Trophoblast cell (in vitro differentiated cells and primary cell): ENCODE data around the gene CDKN1B.

ENCODE experiments used
- DNase-seq, 2 donors: peaks; one replicate each; pipeline ENCODE4 v3.0.0-alpha.2; 2016
- H2AFZ ChIP-seq: 2 replicates; pipeline ENCODE4 v1.6.1; 2013; ENCODE audit warnings: low read length, moderate library complexity, mild to moderate bottlenecking; ENCODE audit not compliant: insufficient read depth, poor library complexity
- H2AK5ac ChIP-seq: 2 replicates; pipeline ENCODE4 v1.6.1; 2013; ENCODE audit warnings: mild to moderate bottlenecking, low read length
- H2BK120ac ChIP-seq: 2 replicates; pipeline ENCODE4 v1.6.1; 2013; ENCODE audit warnings: low read length, mild to moderate bottlenecking, moderate library complexity; ENCODE audit not compliant: insufficient read depth, poor library complexity
- H2BK12ac ChIP-seq: 2 replicates; pipeline ENCODE4 v1.6.1; 2013; ENCODE audit warnings: mild to moderate bottlenecking, low read length, moderate library complexity
- H2BK5ac ChIP-seq: 2 replicates; pipeline ENCODE4 v1.6.1; 2013; ENCODE audit warnings: low read length, low read depth, moderate library complexity, mild to moderate bottlenecking; ENCODE audit not compliant: poor library complexity
- H3K14ac ChIP-seq: 2 replicates; pipeline ENCODE4 v1.6.1; 2013; ENCODE audit warnings: mild to moderate bottlenecking, low read length
- H3K18ac ChIP-seq: 2 replicates; pipeline ENCODE4 v1.6.1; 2013; ENCODE audit warnings: mild to moderate bottlenecking, low read length
- H3K23ac ChIP-seq: 2 replicates; pipeline ENCODE4 v1.6.1; 2013; ENCODE audit warnings: low read length
- H3K27ac ChIP-seq: 2 replicates; pipeline ENCODE4 v1.5.1; 2013; ENCODE audit warnings: low read depth, mild to moderate bottlenecking, inconsistent platforms, low read length, moderate library complexity
- H3K27me3 ChIP-seq: 2 replicates; pipeline ENCODE4 v1.6.1; 2013; ENCODE audit warnings: inconsistent platforms, mild to moderate bottlenecking, low read length, moderate library complexity; ENCODE audit not compliant: insufficient read depth
- H3K36me3 ChIP-seq, 2 experiments: 1 replicate in 1 of 2; 2 replicates in 1 of 2; pipeline ENCODE4 v1.6.1; 2013; ENCODE audit warnings: low read length in 2 of 2, mild to moderate bottlenecking in 2 of 2, moderate library complexity in 1 of 2; ENCODE audit not compliant: insufficient read depth in 2 of 2, control insufficient read depth in 1 of 2
- H3K4ac ChIP-seq: 2 replicates; pipeline ENCODE4 v1.6.1; 2013; ENCODE audit warnings: low read depth, mild to moderate bottlenecking, low read length, moderate library complexity
- H3K4me1 ChIP-seq, 2 experiments: 1 replicate in 1 of 2; 2 replicates in 1 of 2; pipeline ENCODE4 v1.6.1; 2013; ENCODE audit warnings: low read length in 2 of 2, mild to moderate bottlenecking in 2 of 2, moderate library complexity in 1 of 2; ENCODE audit not compliant: insufficient read depth in 2 of 2, control insufficient read depth in 1 of 2
- H3K4me2 ChIP-seq: 2 replicates; pipeline ENCODE4 v1.6.1; 2013; ENCODE audit warnings: inconsistent platforms, mild to moderate bottlenecking, low read length, moderate library complexity
- H3K4me3 ChIP-seq: 2 replicates; pipeline ENCODE4 v1.5.1; 2013; ENCODE audit warnings: mild to moderate bottlenecking, low read depth, low read length, inconsistent platforms
- H3K79me1 ChIP-seq: one replicate; pipeline ENCODE4 v1.6.1; 2013; ENCODE audit warnings: low read length
- H3K79me2 ChIP-seq: 2 replicates; pipeline ENCODE4 v1.6.1; 2013; ENCODE audit warnings: low read length, mild to moderate bottlenecking; ENCODE audit not compliant: control insufficient read depth, insufficient read depth, poor library complexity
- H3K9ac ChIP-seq: 2 replicates; pipeline ENCODE4 v1.6.1; 2013; ENCODE audit warnings: mild to moderate bottlenecking, low read length
- H3K9me3 ChIP-seq: 2 replicates; pipeline ENCODE4 v1.6.1; 2013; ENCODE audit warnings: low read depth, mild to moderate bottlenecking, control low read depth, inconsistent platforms, low read length; ENCODE audit not compliant: insufficient read depth
- H4K12ac ChIP-seq: 2 replicates; pipeline ENCODE4 v1.6.1; 2013; ENCODE audit warnings: low read depth, mild to moderate bottlenecking, low read length, moderate library complexity
- H4K8ac ChIP-seq: 2 replicates; pipeline ENCODE4 v1.6.1; 2013; ENCODE audit warnings: low read depth, mild to moderate bottlenecking, low read length, moderate library complexity
- H4K91ac ChIP-seq: one replicate; pipeline ENCODE4 v1.6.1; 2013; ENCODE audit warnings: low read depth, mild to moderate bottlenecking, low read length, moderate library complexity
- WGBS: extraction: QIAGEN DNeasy Blood & Tissue Kit; methylation state at CpG from one replicate; pipeline ENCODE4 v1.1.7; 2013; ENCODE audit warnings: missing lambda C conversion rate; ENCODE audit not compliant: insufficient read length, insufficient coverage; ENCODE audit errors: extremely low coverage; 5-methylcytosine and 5-hydroxymethylcytosine counted together

The CDKN1B gene

DNA sequence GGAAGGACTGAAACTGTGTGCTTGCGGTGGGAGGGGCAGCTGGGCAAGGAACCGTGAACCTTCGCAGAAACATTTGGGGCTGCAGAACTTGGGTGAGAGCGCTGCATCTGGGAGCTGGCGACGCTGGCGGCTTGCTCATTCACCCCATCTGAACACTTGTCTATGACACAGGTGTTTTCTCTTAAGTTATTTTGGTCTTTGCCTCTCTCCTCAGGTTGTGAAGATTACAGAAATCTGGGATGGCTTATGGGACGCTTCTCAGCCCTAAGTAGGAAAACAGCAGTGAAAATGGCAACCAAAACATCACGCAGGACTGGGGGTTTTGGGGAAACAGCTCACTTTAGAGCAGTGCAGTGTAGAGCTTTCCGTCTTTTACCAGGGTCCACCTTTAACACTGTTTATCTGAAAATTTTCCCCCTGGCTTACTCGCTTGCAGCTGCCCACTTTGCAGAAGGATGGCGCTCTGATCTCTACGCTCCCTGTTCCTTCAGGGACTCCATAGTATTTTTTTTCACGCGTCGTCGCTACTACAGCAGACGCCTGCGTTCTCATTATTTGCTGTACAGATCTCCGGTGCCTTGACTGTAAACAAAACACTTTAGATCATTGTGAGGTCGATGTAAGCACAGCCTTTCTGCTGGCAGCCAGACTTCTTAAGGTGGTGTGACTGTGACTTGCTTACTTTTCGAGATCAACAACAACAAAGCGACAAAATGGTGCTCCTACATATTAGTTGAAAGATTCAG lies 2.7 kb upstream of the CDKN1B start:
- peaks cover 12% of the 10 kb centered on the region for H3K79me1 ChIP-seq
- WGBS, result no CpG with 5 or more reads among the region's 23 CpGs
- H2BK5ac ChIP-seq, result no peak overlapping the region
- no peak overlapping the region for H2BK12ac ChIP-seq
- H3K4ac ChIP-seq, result no peak overlapping the region
- DNase-seq, result no peak
- H3K4me1 ChIP-seq, result peaks cover 4 to 5% of the 10 kb centered on the region in 2 experiments
- peak overlapping the region; percentile 52 for H3K4me2 ChIP-seq
- H2AK5ac ChIP-seq, result no peak overlapping the region
- no peak overlapping the region for H4K91ac ChIP-seq
- no peaks in the 10 kb centered on the region for H3K27me3 ChIP-seq
- no peak overlapping the region for H3K9ac ChIP-seq
- no peak overlapping the region for H3K27ac ChIP-seq
- H2AFZ ChIP-seq, result no peak overlapping the region
- H3K79me2 ChIP-seq, result peaks cover 17% of the 10 kb centered on the region
- H3K18ac ChIP-seq, result no peak overlapping the region
- H4K8ac ChIP-seq, result peak overlapping the region; percentile 25
- no peak overlapping the region for H3K4me3 ChIP-seq
- no peak overlapping the region for H3K14ac ChIP-seq
- H3K9me3 ChIP-seq, result no peaks in the 10 kb centered on the region
- no peak overlapping the region for H4K12ac ChIP-seq
- H3K23ac ChIP-seq, result no peak overlapping the region
- no peaks in the 10 kb centered on the region for H3K36me3 ChIP-seq
- H2BK120ac ChIP-seq, result no peak overlapping the region

DNA sequence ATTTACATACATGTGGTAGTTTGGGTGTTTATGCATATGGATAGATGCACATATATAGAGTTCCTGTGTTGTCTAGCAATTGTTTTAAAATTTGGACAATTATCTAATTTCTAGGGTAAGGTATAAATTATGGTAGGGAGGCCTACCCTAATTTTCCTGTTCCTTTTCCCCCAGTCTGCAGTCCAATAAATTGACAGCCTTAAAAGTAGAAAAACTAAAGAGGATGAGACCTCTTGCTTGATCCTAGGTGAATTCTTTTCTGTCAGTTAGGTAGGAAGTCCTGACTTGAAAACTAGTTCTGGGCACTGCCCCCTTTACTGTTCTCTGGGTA lies 2.1 kb upstream of the CDKN1B start:
- no peak overlapping the region for H2BK5ac ChIP-seq
- H3K9ac ChIP-seq, result no peak overlapping the region
- H2BK12ac ChIP-seq, result no peak overlapping the region
- peaks cover 12% of the 10 kb centered on the region for H3K79me1 ChIP-seq
- H4K8ac ChIP-seq, result no peak overlapping the region
- H2AK5ac ChIP-seq, result no peak overlapping the region
- no peaks in the 10 kb centered on the region for H3K9me3 ChIP-seq
- peaks cover 17% of the 10 kb centered on the region for H3K79me2 ChIP-seq
- H3K27ac ChIP-seq, result no peak overlapping the region
- no peak overlapping the region for H3K18ac ChIP-seq
- no peak overlapping the region for H3K4me3 ChIP-seq
- no peak overlapping the region for H4K91ac ChIP-seq
- no peak overlapping the region for H3K14ac ChIP-seq
- H2AFZ ChIP-seq, result no peak overlapping the region
- no peaks in the 10 kb centered on the region for H3K27me3 ChIP-seq
- no peak overlapping the region for H2BK120ac ChIP-seq
- no peak for DNase-seq
- no peak overlapping the region for H4K12ac ChIP-seq
- peaks cover 0 to 2% of the 10 kb centered on the region in 2 experiments for H3K36me3 ChIP-seq
- no peak overlapping the region for H3K4ac ChIP-seq
- H3K4me1 ChIP-seq, result peaks cover 4 to 5% of the 10 kb centered on the region in 2 experiments
- H3K23ac ChIP-seq, result no peak overlapping the region
- H3K4me2 ChIP-seq, result no peak overlapping the region

GRCh38 chr12:12715459-12716150 lies 1.6 kb upstream of the CDKN1B start:
- H3K4me1 ChIP-seq, result peaks cover 4 to 5% of the 10 kb centered on the region in 2 experiments
- H4K8ac ChIP-seq, result no peak overlapping the region
- H2AFZ ChIP-seq, result no peak overlapping the region
- no peak overlapping the region for H3K4me3 ChIP-seq
- peaks cover 12% of the 10 kb centered on the region for H3K79me1 ChIP-seq
- no peak overlapping the region for H4K12ac ChIP-seq
- DNase-seq, result no peak
- peak overlapping the region; percentile 44 for H3K23ac ChIP-seq
- H3K36me3 ChIP-seq, result peaks cover 0 to 4% of the 10 kb centered on the region in 2 experiments
- H3K4me2 ChIP-seq, result peak overlapping the region; percentile 89
- H2BK120ac ChIP-seq, result no peak overlapping the region
- no peak overlapping the region for H2AK5ac ChIP-seq
- no peaks in the 10 kb centered on the region for H3K9me3 ChIP-seq
- H3K9ac ChIP-seq, result no peak overlapping the region
- H3K79me2 ChIP-seq, result peaks cover 17% of the 10 kb centered on the region
- no peak overlapping the region for H3K14ac ChIP-seq
- H3K4ac ChIP-seq, result no peak overlapping the region
- no peak overlapping the region for H2BK12ac ChIP-seq
- H3K18ac ChIP-seq, result no peak overlapping the region
- WGBS, result no CpG with 5 or more reads among the region's 10 CpGs
- no peak overlapping the region for H3K27ac ChIP-seq
- H3K27me3 ChIP-seq, result no peaks in the 10 kb centered on the region
- no peak overlapping the region for H2BK5ac ChIP-seq
- H4K91ac ChIP-seq, result no peak overlapping the region

GRCh38 chr12:12716151-12716792 lies 896 bp upstream of the CDKN1B start:
- no peaks in the 10 kb centered on the region for H3K9me3 ChIP-seq
- peaks cover 17% of the 10 kb centered on the region for H3K79me2 ChIP-seq
- peak overlapping the region; percentile 70 for H2BK5ac ChIP-seq
- peak overlapping the region; percentile 75 for H4K12ac ChIP-seq
- H2AFZ ChIP-seq, result peak overlapping the region; percentile 63
- H3K4me2 ChIP-seq, result peak overlapping the region; percentile 89
- no peak overlapping the region for H2BK12ac ChIP-seq
- no peak for DNase-seq
- H2BK120ac ChIP-seq, result peak overlapping the region; percentile 80
- peak overlapping the region; percentile 86 for H4K91ac ChIP-seq
- H3K36me3 ChIP-seq, result peaks cover 0 to 5% of the 10 kb centered on the region in 2 experiments
- peak overlapping the region; percentile 84 for H3K9ac ChIP-seq
- peak overlapping the region; percentile 95 for H3K4me3 ChIP-seq
- no peak overlapping the region for H3K23ac ChIP-seq
- WGBS, result no CpG with 5 or more reads among the region's 15 CpGs
- peaks cover 4 to 5% of the 10 kb centered on the region in 2 experiments for H3K4me1 ChIP-seq
- H3K18ac ChIP-seq, result peak overlapping the region; percentile 69
- peaks cover 12% of the 10 kb centered on the region for H3K79me1 ChIP-seq
- peak overlapping the region; percentile 67 for H3K27ac ChIP-seq
- peak overlapping the region; percentile 91 for H3K14ac ChIP-seq
- peak overlapping the region; percentile 90 for H4K8ac ChIP-seq
- H3K4ac ChIP-seq, result peak overlapping the region; percentile 60
- no peaks in the 10 kb centered on the region for H3K27me3 ChIP-seq
- H2AK5ac ChIP-seq, result peak overlapping the region; percentile 28
